Adrenal gland (tissue), 5 donors: ENCODE results near the gene PRDM16.

Source experiments
- CTCF ChIP-seq, 6 experiments: fragments of 450-650 bp in 4 of 6; fragments of 200-600 bp in 2 of 6; sonication (generic) in 1 of 6; IDR thresholded peaks; 1 replicate in 5 of 6; 2 replicates in 1 of 6; pipeline versions ENCODE4 v1.5.1 to v1.8.0; 2016 to 2021; ENCODE audit warnings: antibody characterized with exemption in 6 of 6, mild to moderate bottlenecking in 2 of 6, moderate library complexity in 1 of 6
- POLR2A ChIP-seq, 2 donors: fragments of 450-650 bp; IDR thresholded peaks; one replicate each; pipeline ENCODE4 v1.6.1; 2017; ENCODE audit warnings: antibody characterized with exemption in 2 of 2, mild to moderate bottlenecking in 2 of 2, moderate library complexity in 1 of 2
- donor health status: DM: no; HTN: no; CAD: no.

GRCh38 chr1:3462356-3463012 lies 393.5 kb downstream of the PRDM16 start:
- TF ChIP-seq CTCF (IDR thresholded peaks at IDR 0.05): no peak
- no peak for TF ChIP-seq POLR2A (IDR thresholded peaks at IDR 0.05)
